Endothelial cell (in vitro differentiated cells): ENCODE measurements around the gene FAM227A. TPM values are rescaled to one million over a fixed set of nuclear protein-coding genes. Genes with fewer than 3 reads are reported as not detected.
"Not testable (repeated sequence)": the region's sequence is repeated elsewhere in the genome, so short reads cannot be mapped to it uniquely, and the experiment has no call there.

Experiments used
- DNase-seq: peaks from one replicate; pipeline ENCODE4 v3.0.0; 2021; ENCODE audit warnings: low spot score
- H3K27ac Mint-ChIP-seq: one replicate; pipeline ENCODE4 v1.8.0; 2021; ENCODE audit warnings: mixed read lengths, inconsistent platforms; ENCODE audit not compliant: unreplicated experiment
- H3K27me3 Mint-ChIP-seq: one replicate; pipeline ENCODE4 v1.8.0; 2021; ENCODE audit warnings: mild to moderate bottlenecking, moderate library complexity, mixed read lengths, inconsistent platforms; ENCODE audit not compliant: unreplicated experiment
- H3K36me3 Mint-ChIP-seq: one replicate; pipeline ENCODE4 v1.8.0; 2021; ENCODE audit warnings: mild to moderate bottlenecking, low read depth, mixed read lengths, inconsistent platforms; ENCODE audit not compliant: unreplicated experiment
- H3K4me1 Mint-ChIP-seq: one replicate; pipeline ENCODE4 v1.8.0; 2021; ENCODE audit warnings: mild to moderate bottlenecking, mixed read lengths, inconsistent platforms; ENCODE audit not compliant: unreplicated experiment
- H3K4me3 Mint-ChIP-seq: one replicate; pipeline ENCODE4 v1.8.0; 2021; ENCODE audit warnings: mild to moderate bottlenecking, mixed read lengths, inconsistent platforms; ENCODE audit not compliant: unreplicated experiment
- H3K9me3 Mint-ChIP-seq: one replicate; pipeline ENCODE4 v1.8.0; 2021; ENCODE audit warnings: mixed read lengths, inconsistent platforms; ENCODE audit not compliant: unreplicated experiment
- CTCF ChIP-seq: fragments of 200-600 bp; sonication (generic); IDR thresholded peaks from one replicate; pipeline ENCODE4 v1.5.0; 2021; ENCODE audit warnings: antibody characterized with exemption; ENCODE audit not compliant: unreplicated experiment
- total RNA-seq: library from RNA; stranded (reverse); fragmentation: NEBNext Ultra II Directional; extraction: Animal tissue kit (Norgen Biotek cat#: 25700); gene quantifications from one replicate; pipeline ENCODE4 v1.2.1, GENCODE V29; 2021; ENCODE audit not compliant: unreplicated experiment

FAM227A gene
- total RNA-seq, 1 donor from 2014 or later = 2.5 TPM

GRCh38 chr22:38649841-38650522, 6.2 kb downstream of the FAM227A start:
- no peak for DNase-seq
- no peak overlapping the region for H3K4me3 Mint-ChIP-seq
- peaks cover 6% of the 10 kb centered on the region for H3K36me3 Mint-ChIP-seq
- no peak for TF ChIP-seq CTCF
- H3K27me3 Mint-ChIP-seq = no peaks in the 10 kb centered on the region
- H3K9me3 Mint-ChIP-seq = no peaks in the 10 kb centered on the region
- H3K27ac Mint-ChIP-seq = no peak overlapping the region
- H3K4me1 Mint-ChIP-seq = no peaks in the 10 kb centered on the region

- H3K27ac Mint-ChIP-seq = no peak overlapping the region
- no peak overlapping the region for H3K4me3 Mint-ChIP-seq
- DNase-seq = no peak
- peaks cover 3% of the 10 kb centered on the region for H3K27me3 Mint-ChIP-seq
- no peak for TF ChIP-seq CTCF
- no peaks in the 10 kb centered on the region for H3K9me3 Mint-ChIP-seq
- peaks cover 6% of the 10 kb centered on the region for H3K36me3 Mint-ChIP-seq
- no peaks in the 10 kb centered on the region for H3K4me1 Mint-ChIP-seq
Observed at GRCh38 chr22:38645430-38645829, 10.8 kb downstream of the FAM227A start.

- peak overlapping the region; percentile 53 for H3K4me3 Mint-ChIP-seq
- not testable (repeated sequence) for H3K27ac Mint-ChIP-seq, H3K4me1 Mint-ChIP-seq, H3K9me3 Mint-ChIP-seq, DNase-seq, H3K36me3 Mint-ChIP-seq, H3K27me3 Mint-ChIP-seq
Observed at GRCh38 chr22:38644245-38644644, 11.9 kb downstream of the FAM227A start.

GRCh38 chr22:38641476-38642040, 14.6 kb downstream of the FAM227A start:
- Mint-ChIP-seq H3K9me3 (no peaks in the 10 kb centered on the region), H3K27ac (no peak overlapping the region), H3K4me3 (no peak overlapping the region), H3K4me1 (no peaks in the 10 kb centered on the region), H3K27me3 (peaks cover 3% of the 10 kb centered on the region), H3K36me3 (no peaks in the 10 kb centered on the region)
- no peak for TF ChIP-seq CTCF
- no peak for DNase-seq

GRCh38 chr22:38638728-38639127, 17.5 kb downstream of the FAM227A start:
- Mint-ChIP-seq H3K4me3 (no peak overlapping the region), H3K27me3 (peaks cover 3% of the 10 kb centered on the region), H3K36me3 (no peaks in the 10 kb centered on the region), H3K27ac (no peak overlapping the region), H3K4me1 (no peaks in the 10 kb centered on the region), H3K9me3 (no peaks in the 10 kb centered on the region)
- no peak for DNase-seq
- no peak for TF ChIP-seq CTCF
